OCI-LY3 (cell line): ENCODE data around the gene TMEM132D.

Source experiments
- CTCF ChIP-seq: fragments of 200-600, 300-600 bp; sonication (generic); IDR thresholded peaks from 2 replicates; pipeline ENCODE4 v1.5.1; 2014; ENCODE audit warnings: antibody characterized with exemption, low read length, low read depth
- EZH2phosphoT487 ChIP-seq: fragments of 200-600 bp; shearing (Covaris generic); IDR thresholded peaks from 2 replicates; pipeline ENCODE4 v1.6.1; 2018; ENCODE audit warnings: antibody characterized with exemption, mixed run types, low read depth

- TF ChIP-seq CTCF, result no peak
- TF ChIP-seq EZH2phosphoT487, result no peak
Observed at GRCh38 chr12:129903092-129903945, 506 bp downstream of the TMEM132D start.
